ENCODE results near the gene ATG16L2. TPM values are rescaled to one million over a fixed set of nuclear protein-coding genes. Genes with fewer than 3 reads are reported as not detected.

Gene ATG16L2
- total and polyA plus RNA-seq, 4 donors = 4.7 to 17.8 (median 7.4) TPM

GRCh38 chr11:72829884-72830533 is 15.8 kb downstream of the ATG16L2 start:
- H3K9ac ChIP-seq (ENCODE audit: low read depth in 1 of 2, low read length in 2 of 2) = no peak overlapping the region
- H3K27me3 ChIP-seq (ENCODE audit: control insufficient read depth in 4 of 4, insufficient read depth in 4 of 4, low read length in 3 of 4) = no peaks in the 10 kb centered on the region
- TF ChIP-seq CTCF (IDR thresholded peaks at IDR 0.05; ENCODE audit: low read depth, low read length, missing input control) (no peak), HNF4A (conservative IDR thresholded peaks at IDR 0.05) (no peak), ATF3 (IDR thresholded peaks at IDR 0.05) (no peak), YY1 (IDR thresholded peaks at IDR 0.05) (no peak), SP1 (IDR thresholded peaks at IDR 0.05) (no peak), FOXA2 (IDR thresholded peaks at IDR 0.05) (no peak)
- H3K36me3 ChIP-seq (ENCODE audit: control insufficient read depth in 4 of 4, insufficient read depth in 3 of 4, low read depth in 1 of 4, low read length in 3 of 4) = no peaks in the 10 kb centered on the region
- H3K9me3 ChIP-seq (ENCODE audit: control insufficient read depth in 4 of 4, low read length in 3 of 4) = no peaks in the 10 kb centered on the region
- H3K4me1 ChIP-seq (ENCODE audit: control insufficient read depth in 4 of 4, insufficient read depth in 4 of 4, low read length in 3 of 4) = peaks cover 0 to 23% (median 17%) of the 10 kb centered on the region in 4 donors
- WGBS = 95% methylated on average over 5 of the region's 5 CpGs
- no peak overlapping the region for H3K4me3 ChIP-seq (ENCODE audit: low read depth in 1 of 3, low read length in 3 of 3)
- no peak overlapping the region for H3K27ac ChIP-seq (ENCODE audit: low read depth in 1 of 2, low read length in 2 of 2)
- no peak for DNase-seq (ENCODE audit: low spot score)

- peak; percentile 78 for DNase-seq (ENCODE audit: low spot score)
- Histone ChIP-seq H3K4me1 (ENCODE audit: control insufficient read depth in 4 of 4, insufficient read depth in 4 of 4, low read length in 3 of 4) (peaks cover 0 to 23% (median 17%) of the 10 kb centered on the region in 4 donors), H3K27ac (ENCODE audit: low read depth in 1 of 2, low read length in 2 of 2) (peak overlapping the region; percentile 6 to 50), H3K9ac (ENCODE audit: low read depth in 1 of 2, low read length in 2 of 2) (no peak overlapping the region), H3K36me3 (ENCODE audit: control insufficient read depth in 4 of 4, insufficient read depth in 3 of 4, low read depth in 1 of 4, low read length in 3 of 4) (peaks cover 0 to 2% (median 0%) of the 10 kb centered on the region in 4 donors), H3K4me3 (ENCODE audit: low read depth in 1 of 3, low read length in 3 of 3) (no peak overlapping the region), H3K27me3 (ENCODE audit: control insufficient read depth in 4 of 4, insufficient read depth in 4 of 4, low read length in 3 of 4) (no peaks in the 10 kb centered on the region), H3K9me3 (ENCODE audit: control insufficient read depth in 4 of 4, low read length in 3 of 4) (no peaks in the 10 kb centered on the region)
- 47% methylated on average over 13 of the region's 13 CpGs for WGBS
- TF ChIP-seq SP1 (IDR thresholded peaks at IDR 0.05) = no peak
- no peak for TF ChIP-seq ATF3 (IDR thresholded peaks at IDR 0.05)
- no peak for TF ChIP-seq FOXA2 (IDR thresholded peaks at IDR 0.05)
- no peak for TF ChIP-seq FOXA1 (IDR thresholded peaks at IDR 0.05)
- no peak for TF ChIP-seq NR2F2 (IDR thresholded peaks at IDR 0.05)
- no peak for TF ChIP-seq TAF1 (conservative IDR thresholded peaks at IDR 0.05)
- no peak for TF ChIP-seq JUND (IDR thresholded peaks at IDR 0.05)
- no peak for TF ChIP-seq EGR1 (IDR thresholded peaks at IDR 0.05; ENCODE audit: low read depth in 2 of 2)
- peak; percentile 95 to 97 for TF ChIP-seq RAD21 (IDR thresholded peaks at IDR 0.05)
- peak in 1 of 2 donors; percentile 23 for TF ChIP-seq RXRA (IDR thresholded peaks at IDR 0.05)
- TF ChIP-seq MAX (IDR thresholded peaks at IDR 0.05) = no peak
- TF ChIP-seq ZBTB33 (IDR thresholded peaks at IDR 0.05) = no peak
- no peak for TF ChIP-seq HNF4G (IDR thresholded peaks at IDR 0.05)
- no peak for TF ChIP-seq YY1 (IDR thresholded peaks at IDR 0.05)
- no peak for TF ChIP-seq REST (IDR thresholded peaks at IDR 0.05)
- TF ChIP-seq GABPA (IDR thresholded peaks at IDR 0.05 in 1 of 2, conservative IDR thresholded peaks at IDR 0.05 in 1 of 2) = no peak
- no peak for TF ChIP-seq HNF4A (conservative IDR thresholded peaks at IDR 0.05)
- peak; percentile 97 for TF ChIP-seq CTCF (IDR thresholded peaks at IDR 0.05; ENCODE audit: low read depth, low read length, missing input control)
These were observed 17.5 kb downstream of the ATG16L2 start for GRCh38 chr11:72831521-72832300.

All from liver (tissue), 9 donors.